ENCODE data around the gene RAPGEF3.

DNA sequence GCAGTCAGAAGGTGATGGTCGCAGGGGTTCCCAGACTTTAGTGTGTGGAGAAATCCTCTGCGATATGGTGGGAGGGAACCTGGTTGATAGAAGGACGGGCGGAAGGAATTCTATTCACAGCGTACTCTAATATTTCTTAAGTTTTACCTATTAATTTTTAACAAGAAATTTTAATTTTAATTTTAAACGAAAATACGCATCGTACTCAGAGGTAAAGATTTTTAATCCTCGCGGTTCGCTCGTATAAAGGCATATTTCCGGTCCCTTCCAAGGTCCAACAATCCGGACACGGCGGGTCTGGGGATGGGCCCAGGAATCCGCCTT, 14.0 kb upstream of the RAPGEF3 start:
- TF ChIP-seq YY1 (IDR thresholded peaks at IDR 0.05; ENCODE audit: insufficient read depth, insufficient read length): no peak
- no peak for TF ChIP-seq ZNF274 (IDR thresholded peaks at IDR 0.05; ENCODE audit: low read depth, low read length)
